Mesendoderm (in vitro differentiated cells): ENCODE results near the gene UVSSA.

Experiments used
- DNase-seq: peaks from one replicate; pipeline ENCODE4 v3.0.0; 2013
- H2AK5ac ChIP-seq: 2 replicates; pipeline ENCODE4 v1.6.1; 2013; ENCODE audit warnings: low read length, inconsistent platforms
- H2BK120ac ChIP-seq: 2 replicates; pipeline ENCODE4 v1.6.1; 2013; ENCODE audit warnings: low read depth, mild to moderate bottlenecking, low read length, moderate library complexity, mixed read lengths
- H2BK15ac ChIP-seq: replicated peaks from 2 replicates; pipeline ENCODE4 v1.6.1; 2013; ENCODE audit warnings: low read depth, mild to moderate bottlenecking, moderate library complexity
- H2BK5ac ChIP-seq: 2 replicates; pipeline ENCODE4 v1.6.1; 2013; ENCODE audit warnings: low read length, inconsistent platforms
- H3K18ac ChIP-seq: 2 replicates; pipeline ENCODE4 v1.6.1; 2013; ENCODE audit warnings: mild to moderate bottlenecking, low read length, mixed read lengths
- H3K23ac ChIP-seq: one replicate; pipeline ENCODE4 v1.6.1; 2013; ENCODE audit warnings: low read length
- H3K27ac ChIP-seq: 2 replicates; pipeline ENCODE4 v1.5.1; 2013; ENCODE audit warnings: low read depth, mild to moderate bottlenecking, inconsistent platforms, low read length, moderate library complexity
- H3K27me3 ChIP-seq: 2 replicates; pipeline ENCODE4 v1.6.1; 2013; ENCODE audit warnings: low read length, control low read depth, mild to moderate bottlenecking, inconsistent platforms; ENCODE audit not compliant: insufficient read depth, poor library complexity
- H3K36me3 ChIP-seq: 2 replicates; pipeline ENCODE4 v1.6.1; 2013; ENCODE audit warnings: low read length, inconsistent platforms; ENCODE audit not compliant: control insufficient read depth, insufficient read depth
- H3K4ac ChIP-seq: one replicate; pipeline ENCODE4 v1.6.1; 2013; ENCODE audit warnings: low read depth, mild to moderate bottlenecking, low read length, moderate library complexity
- H3K4me1 ChIP-seq: 2 replicates; pipeline ENCODE4 v1.6.1; 2013; ENCODE audit warnings: low read depth, low read length, inconsistent platforms; ENCODE audit not compliant: control insufficient read depth
- H3K4me2 ChIP-seq: 2 replicates; pipeline ENCODE4 v1.6.1; 2013; ENCODE audit warnings: low read length
- H3K4me3 ChIP-seq: 2 replicates; pipeline ENCODE4 v1.5.1; 2013; ENCODE audit warnings: mild to moderate bottlenecking, low read length
- H3K56ac ChIP-seq: one replicate; pipeline ENCODE4 v1.6.1; 2013; ENCODE audit warnings: low read length
- H3K79me1 ChIP-seq: 2 replicates; pipeline ENCODE4 v1.6.1; 2013; ENCODE audit warnings: low read length, inconsistent platforms
- H3K79me2 ChIP-seq: 2 replicates; pipeline ENCODE4 v1.6.1; 2013; ENCODE audit warnings: mild to moderate bottlenecking, low read length; ENCODE audit not compliant: control insufficient read depth, insufficient read depth
- H3K9ac ChIP-seq: 2 replicates; pipeline ENCODE4 v1.6.1; 2013; ENCODE audit warnings: low read length, inconsistent platforms
- H4K5ac ChIP-seq: one replicate; pipeline ENCODE4 v1.6.1; 2013; ENCODE audit warnings: low read length
- H4K8ac ChIP-seq: one replicate; pipeline ENCODE4 v1.6.1; 2013; ENCODE audit warnings: low read depth, mild to moderate bottlenecking, control low read depth, low read length, moderate library complexity
- WGBS: extraction: QIAGEN DNeasy Blood & Tissue Kit; methylation state at CpG from one replicate; pipeline ENCODE4 v1.1.7; 2013; ENCODE audit warnings: low lambda C conversion rate, missing lambda C conversion rate; ENCODE audit not compliant: insufficient coverage; ENCODE audit errors: extremely low coverage; 5-methylcytosine and 5-hydroxymethylcytosine counted together

The UVSSA gene

GRCh38 chr4:1406394-1406980 is 59.5 kb downstream of the UVSSA start, which contains the start of gene NKX1-1:
Gene NKX1-1 (minus strand): TSS chr4:1406442. CDS start chr4:1406442, 0 bp downstream.
- H3K4me1 ChIP-seq = no peaks in the 10 kb centered on the region
- no peak within 1 kb of the TSS for H2BK5ac ChIP-seq
- no CpG with 5 or more reads among the region's 91 CpGs for WGBS
- H3K56ac ChIP-seq = no peak within 1 kb of the TSS
- no peak within 1 kb of the TSS for H2AK5ac ChIP-seq
- H3K4ac ChIP-seq = no peak within 1 kb of the TSS
- no peak within 1 kb of the TSS for H2BK15ac ChIP-seq
- H4K5ac ChIP-seq = no peak within 1 kb of the TSS
- no peak within 1 kb of the TSS for H3K4me3 ChIP-seq
- no peak within 1 kb of the TSS for H3K4me2 ChIP-seq
- no peaks in the 10 kb centered on the region for H3K79me2 ChIP-seq
- no peak within 1 kb of the TSS for H2BK120ac ChIP-seq
- no peak within 1 kb of the TSS for H4K8ac ChIP-seq
- no peak within 1 kb of the TSS for H3K18ac ChIP-seq
- no peaks in the 10 kb centered on the region for H3K36me3 ChIP-seq
- H3K27me3 ChIP-seq = peaks cover 69% of the 10 kb centered on the region
- no peak for DNase-seq
- no peak within 1 kb of the TSS for H3K9ac ChIP-seq
- H3K79me1 ChIP-seq = no peaks in the 10 kb centered on the region
- no peak within 1 kb of the TSS for H3K27ac ChIP-seq
- H3K23ac ChIP-seq = no peak within 1 kb of the TSS

- H3K4ac ChIP-seq = no peak overlapping the region
- H2BK5ac ChIP-seq = no peak overlapping the region
- H3K36me3 ChIP-seq = no peaks in the 10 kb centered on the region
- H2BK120ac ChIP-seq = no peak overlapping the region
- H3K79me1 ChIP-seq = no peaks in the 10 kb centered on the region
- H3K9ac ChIP-seq = no peak overlapping the region
- H4K8ac ChIP-seq = no peak overlapping the region
- H3K27me3 ChIP-seq = peaks cover 63% of the 10 kb centered on the region
- no peak overlapping the region for H3K18ac ChIP-seq
- H3K56ac ChIP-seq = no peak overlapping the region
- no peak overlapping the region for H3K23ac ChIP-seq
- H3K27ac ChIP-seq = no peak overlapping the region
- no peak overlapping the region for H3K4me2 ChIP-seq
- WGBS = no CpG with 5 or more reads among the region's 50 CpGs
- H2AK5ac ChIP-seq = no peak overlapping the region
- no peak overlapping the region for H2BK15ac ChIP-seq
- DNase-seq = no peak
- H3K4me1 ChIP-seq = no peaks in the 10 kb centered on the region
- H3K4me3 ChIP-seq = no peak overlapping the region
- H3K79me2 ChIP-seq = no peaks in the 10 kb centered on the region
- H4K5ac ChIP-seq = no peak overlapping the region
These were observed 60.1 kb downstream of the UVSSA start for GRCh38 chr4:1406981-1407656.

- Histone ChIP-seq H3K4ac (no peak overlapping the region), H3K4me1 (no peaks in the 10 kb centered on the region), H4K8ac (no peak overlapping the region), H3K18ac (no peak overlapping the region), H3K56ac (no peak overlapping the region), H2BK5ac (no peak overlapping the region), H4K5ac (no peak overlapping the region), H3K79me2 (no peaks in the 10 kb centered on the region), H3K4me3 (no peak overlapping the region), H3K36me3 (no peaks in the 10 kb centered on the region), H3K27ac (no peak overlapping the region), H3K9ac (no peak overlapping the region), H2BK120ac (no peak overlapping the region), H2AK5ac (no peak overlapping the region), H3K4me2 (no peak overlapping the region), H3K23ac (no peak overlapping the region), H2BK15ac (no peak overlapping the region), H3K79me1 (no peaks in the 10 kb centered on the region), H3K27me3 (peaks cover 61% of the 10 kb centered on the region)
- no CpG with 5 or more reads among the region's 53 CpGs for WGBS
- no peak for DNase-seq
These were observed 60.8 kb downstream of the UVSSA start for GRCh38 chr4:1407657-1408333.

- no peak overlapping the region for H3K4me3 ChIP-seq
These were observed 61.4 kb downstream of the UVSSA start for GRCh38 chr4:1408418-1408817.

GRCh38 chr4:1409079-1409478 is 62.1 kb downstream of the UVSSA start:
- no peak overlapping the region for H4K5ac ChIP-seq
- H3K79me2 ChIP-seq = no peaks in the 10 kb centered on the region
- no peak overlapping the region for H3K9ac ChIP-seq
- no peaks in the 10 kb centered on the region for H3K4me1 ChIP-seq
- H3K4ac ChIP-seq = no peak overlapping the region
- no peak overlapping the region for H3K23ac ChIP-seq
- WGBS = no CpG with 5 or more reads among the region's 14 CpGs
- H3K56ac ChIP-seq = no peak overlapping the region
- no peak overlapping the region for H3K4me3 ChIP-seq
- no peak overlapping the region for H2AK5ac ChIP-seq
- H3K18ac ChIP-seq = no peak overlapping the region
- no peaks in the 10 kb centered on the region for H3K79me1 ChIP-seq
- H2BK15ac ChIP-seq = no peak overlapping the region
- H3K36me3 ChIP-seq = no peaks in the 10 kb centered on the region
- H2BK120ac ChIP-seq = no peak overlapping the region
- H3K4me2 ChIP-seq = no peak overlapping the region
- no peak overlapping the region for H4K8ac ChIP-seq
- H3K27ac ChIP-seq = no peak overlapping the region
- no peak overlapping the region for H2BK5ac ChIP-seq
- no peak for DNase-seq
- H3K27me3 ChIP-seq = peaks cover 63% of the 10 kb centered on the region

More at GRCh38 chr4:1408418-1408817, 61.4 kb downstream of the UVSSA start:
- H3K27me3 ChIP-seq = peaks cover 61% of the 10 kb centered on the region
- no peak overlapping the region for H3K23ac ChIP-seq
- DNase-seq = no peak
- WGBS = no CpG with 5 or more reads among the region's 22 CpGs
- no peak overlapping the region for H3K4ac ChIP-seq
- H2BK5ac ChIP-seq = no peak overlapping the region
- H3K4me2 ChIP-seq = no peak overlapping the region
- no peak overlapping the region for H2BK120ac ChIP-seq
- no peak overlapping the region for H3K27ac ChIP-seq
- H3K79me2 ChIP-seq = no peaks in the 10 kb centered on the region
- H3K4me1 ChIP-seq = no peaks in the 10 kb centered on the region
- H2BK15ac ChIP-seq = no peak overlapping the region
- no peaks in the 10 kb centered on the region for H3K36me3 ChIP-seq
- H3K56ac ChIP-seq = no peak overlapping the region
- no peak overlapping the region for H3K9ac ChIP-seq
- no peak overlapping the region for H3K18ac ChIP-seq
- no peak overlapping the region for H4K5ac ChIP-seq
- no peak overlapping the region for H4K8ac ChIP-seq
- H3K79me1 ChIP-seq = no peaks in the 10 kb centered on the region
- H2AK5ac ChIP-seq = no peak overlapping the region
